IPS-NIHi7 (cell line): ENCODE data around the gene RDH5.
A peak's percentile ranks its signal among the peaks of the same experiment; 100 is the strongest.

Source experiments
- DNase-seq: peaks from one replicate; pipeline ENCODE4 v3.0.0; 2012; ENCODE audit warnings: mixed read lengths; ENCODE audit errors: extremely low spot score

Gene RDH5

GRCh38 chr12:55696141-55696540 lies 24.1 kb upstream of the RDH5 start:
- DNase-seq: no peak

- no peak for DNase-seq
Observed at GRCh38 chr12:55696796-55697462, 23.3 kb upstream of the RDH5 start.

- DNase-seq: no peak
Observed at GRCh38 chr12:55697686-55698085, 22.5 kb upstream of the RDH5 start.

GRCh38 chr12:55698241-55698955 lies 21.8 kb upstream of the RDH5 start:
- no peak for DNase-seq

- DNase-seq: no peak
Observed at GRCh38 chr12:55698965-55699364, 21.2 kb upstream of the RDH5 start.

GRCh38 chr12:55699471-55700055 lies 20.6 kb upstream of the RDH5 start:
- DNase-seq: no peak

- DNase-seq: no peak
Observed at GRCh38 chr12:55700255-55701018, 19.8 kb upstream of the RDH5 start.

GRCh38 chr12:55702861-55703260 lies 17.3 kb upstream of the RDH5 start:
- DNase-seq: no peak

- DNase-seq: no peak
Observed at GRCh38 chr12:55703288-55703687, 16.9 kb upstream of the RDH5 start.

GRCh38 chr12:55703901-55704761 lies 16.1 kb upstream of the RDH5 start:
- DNase-seq: no peak

GRCh38 chr12:55704824-55705718 lies 15.1 kb upstream of the RDH5 start:
- DNase-seq: no peak

- DNase-seq: peak; percentile 76
Observed at GRCh38 chr12:55705782-55706402, 14.3 kb upstream of the RDH5 start.

- no peak for DNase-seq
Observed at GRCh38 chr12:55706568-55707218, 13.5 kb upstream of the RDH5 start.

- peak; percentile 69 for DNase-seq
Observed at GRCh38 chr12:55707219-55707671, 12.9 kb upstream of the RDH5 start.

- peak; percentile 98 for DNase-seq
Observed at GRCh38 chr12:55707841-55708694, 12.1 kb upstream of the RDH5 start, which contains the start of gene ITGA7. Gene ITGA7 (minus strand): TSS chr12:55707904. CDS start chr12:55707682, 222 bp downstream.

GRCh38 chr12:55708695-55709233 lies 11.4 kb upstream of the RDH5 start:
- no peak for DNase-seq

- DNase-seq: no peak
Observed at GRCh38 chr12:55711786-55712553, 8.2 kb upstream of the RDH5 start.
